Ishikawa (cell line): Measurements from ENCODE around the gene ZNF474.

ENCODE experiments used
- CEBPB ChIP-seq: IDR thresholded peaks from 2 replicates; pipeline ENCODE4 v1.6.1; 2012
- EGR1 ChIP-seq: IDR thresholded peaks from 2 replicates; pipeline ENCODE4 v1.6.1; 2012
- EP300 ChIP-seq: IDR thresholded peaks from 2 replicates; pipeline ENCODE4 v1.6.1; 2012; ENCODE audit warnings: borderline replicate concordance
- FOXM1 ChIP-seq: IDR thresholded peaks from 2 replicates; pipeline ENCODE4 v1.6.1; 2012; ENCODE audit warnings: low read depth, borderline replicate concordance
- MAX ChIP-seq: IDR thresholded peaks from 2 replicates; pipeline ENCODE4 v1.6.1; 2012
- RAD21 ChIP-seq: IDR thresholded peaks from 2 replicates; pipeline ENCODE4 v1.6.1; 2012; ENCODE audit warnings: low read depth
- TAF1 ChIP-seq: IDR thresholded peaks from 2 replicates; pipeline ENCODE4 v1.6.1; 2012; ENCODE audit warnings: low read depth, mild to moderate bottlenecking
- TCF12 ChIP-seq: IDR thresholded peaks from 2 replicates; pipeline ENCODE4 v1.6.1; 2012; ENCODE audit warnings: low read depth
- TEAD4 ChIP-seq: IDR thresholded peaks from 2 replicates; pipeline ENCODE4 v1.6.1; 2012
- USF1 ChIP-seq: IDR thresholded peaks from 2 replicates; pipeline ENCODE4 v1.6.1; 2012
- YY1 ChIP-seq: IDR thresholded peaks from 2 replicates; pipeline ENCODE4 v1.6.1; 2012; ENCODE audit warnings: low read depth
- ZBTB7A ChIP-seq: IDR thresholded peaks from 2 replicates; pipeline ENCODE4 v1.6.1; 2012; ENCODE audit warnings: low read depth
- TF ChIP-seq, protein P1 (sequence below): IDR thresholded peaks from 2 replicates; pipeline ENCODE4 v1.6.1; 2012; ENCODE audit warnings: low read depth, mild to moderate bottlenecking

DNA sequence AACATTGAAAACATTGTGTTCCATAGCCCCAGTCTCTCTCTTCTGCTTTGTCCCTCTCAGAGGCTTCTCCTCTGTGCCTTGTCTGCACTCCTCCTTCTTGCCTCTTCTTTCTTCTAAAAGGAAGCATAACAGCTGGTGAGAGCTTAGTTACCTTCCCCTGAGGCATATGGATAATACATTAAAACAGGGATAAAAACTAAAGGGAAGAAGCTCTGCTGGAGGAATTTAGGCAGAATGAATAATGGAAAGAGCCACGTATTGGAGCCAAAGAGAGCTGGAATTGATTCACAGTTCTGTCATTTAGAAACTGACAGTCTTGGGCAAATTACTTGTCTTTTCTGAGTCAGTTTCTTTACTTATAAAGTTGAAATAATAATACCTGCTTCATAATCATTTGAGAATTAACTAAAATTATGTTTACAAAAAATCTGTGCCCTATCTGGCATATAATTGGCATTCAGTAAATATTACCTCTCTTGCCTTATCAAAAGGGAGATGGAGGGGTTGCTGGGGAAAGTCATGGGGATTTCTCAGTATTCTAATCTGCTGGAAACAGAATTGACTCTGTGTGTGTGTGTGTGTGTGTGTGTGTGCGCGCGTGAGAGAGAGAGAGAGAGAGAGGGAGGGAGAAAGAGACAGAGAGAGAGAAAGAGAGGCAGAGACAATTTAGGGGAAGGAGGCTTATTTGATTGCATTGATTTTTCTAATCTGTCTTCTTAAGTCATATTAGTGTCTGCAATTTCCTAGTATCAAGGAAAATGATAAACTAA is 20.2 kb downstream of the ZNF474 start:
- TF ChIP-seq EP300 (no peak), EGR1 (no peak), RAD21 (no peak), TAF1 (no peak), TCF12 (no peak), MAX (no peak), ZBTB7A (no peak), CEBPB (no peak), TEAD4 (no peak), YY1 (no peak), USF1 (no peak), FOXM1 (no peak)
- TF ChIP-seq, protein P1, sequence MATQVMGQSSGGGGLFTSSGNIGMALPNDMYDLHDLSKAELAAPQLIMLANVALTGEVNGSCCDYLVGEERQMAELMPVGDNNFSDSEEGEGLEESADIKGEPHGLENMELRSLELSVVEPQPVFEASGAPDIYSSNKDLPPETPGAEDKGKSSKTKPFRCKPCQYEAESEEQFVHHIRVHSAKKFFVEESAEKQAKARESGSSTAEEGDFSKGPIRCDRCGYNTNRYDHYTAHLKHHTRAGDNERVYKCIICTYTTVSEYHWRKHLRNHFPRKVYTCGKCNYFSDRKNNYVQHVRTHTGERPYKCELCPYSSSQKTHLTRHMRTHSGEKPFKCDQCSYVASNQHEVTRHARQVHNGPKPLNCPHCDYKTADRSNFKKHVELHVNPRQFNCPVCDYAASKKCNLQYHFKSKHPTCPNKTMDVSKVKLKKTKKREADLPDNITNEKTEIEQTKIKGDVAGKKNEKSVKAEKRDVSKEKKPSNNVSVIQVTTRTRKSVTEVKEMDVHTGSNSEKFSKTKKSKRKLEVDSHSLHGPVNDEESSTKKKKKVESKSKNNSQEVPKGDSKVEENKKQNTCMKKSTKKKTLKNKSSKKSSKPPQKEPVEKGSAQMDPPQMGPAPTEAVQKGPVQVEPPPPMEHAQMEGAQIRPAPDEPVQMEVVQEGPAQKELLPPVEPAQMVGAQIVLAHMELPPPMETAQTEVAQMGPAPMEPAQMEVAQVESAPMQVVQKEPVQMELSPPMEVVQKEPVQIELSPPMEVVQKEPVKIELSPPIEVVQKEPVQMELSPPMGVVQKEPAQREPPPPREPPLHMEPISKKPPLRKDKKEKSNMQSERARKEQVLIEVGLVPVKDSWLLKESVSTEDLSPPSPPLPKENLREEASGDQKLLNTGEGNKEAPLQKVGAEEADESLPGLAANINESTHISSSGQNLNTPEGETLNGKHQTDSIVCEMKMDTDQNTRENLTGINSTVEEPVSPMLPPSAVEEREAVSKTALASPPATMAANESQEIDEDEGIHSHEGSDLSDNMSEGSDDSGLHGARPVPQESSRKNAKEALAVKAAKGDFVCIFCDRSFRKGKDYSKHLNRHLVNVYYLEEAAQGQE, result no peak
